NK-92 treated with Interleukin-12 subunit alpha and Interleukin-12 subunit beta, amount 100 ng/mL, for 24 hours (cell line): ENCODE results near the gene NPC1L1.

Experiments used
- DNase-seq: peaks from one replicate; lab custom pipeline; 2025; lab: John Stamatoyannopoulos, UW

NPC1L1 gene

GRCh38 chr7:44537442-44537841 lies 3.7 kb downstream of the NPC1L1 start:
- DNase-seq = no peak

- no peak for DNase-seq
Measured at GRCh38 chr7:44536090-44536489, 5.0 kb downstream of the NPC1L1 start.

GRCh38 chr7:44535348-44536064 lies 5.6 kb downstream of the NPC1L1 start:
- DNase-seq = no peak

- DNase-seq = no peak
Measured at GRCh38 chr7:44534501-44534900, 6.6 kb downstream of the NPC1L1 start.

DNA sequence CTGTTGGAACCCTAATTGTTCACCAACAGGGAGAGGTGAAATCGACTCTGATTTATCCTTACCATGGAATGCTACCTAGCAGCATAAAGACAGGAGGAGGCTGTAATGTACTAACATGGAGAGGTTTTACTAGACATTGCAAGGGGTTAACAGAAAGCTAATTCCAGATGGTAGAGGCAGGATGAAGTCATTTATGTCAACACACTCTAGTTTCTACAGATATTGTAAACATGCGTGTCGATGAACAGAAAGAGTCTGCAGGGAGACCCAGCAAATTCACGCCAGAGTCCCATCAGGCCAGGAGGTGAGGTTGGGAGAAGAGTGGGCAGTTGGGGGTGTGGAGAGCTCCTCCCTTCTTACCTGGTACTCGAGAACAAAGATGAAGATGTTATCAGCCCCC lies 7.0 kb downstream of the NPC1L1 start:
- no peak for DNase-seq

GRCh38 chr7:44533301-44534055 lies 7.7 kb downstream of the NPC1L1 start:
- DNase-seq = no peak

GRCh38 chr7:44531421-44532380 lies 9.4 kb downstream of the NPC1L1 start:
- DNase-seq = no peak

DNA sequence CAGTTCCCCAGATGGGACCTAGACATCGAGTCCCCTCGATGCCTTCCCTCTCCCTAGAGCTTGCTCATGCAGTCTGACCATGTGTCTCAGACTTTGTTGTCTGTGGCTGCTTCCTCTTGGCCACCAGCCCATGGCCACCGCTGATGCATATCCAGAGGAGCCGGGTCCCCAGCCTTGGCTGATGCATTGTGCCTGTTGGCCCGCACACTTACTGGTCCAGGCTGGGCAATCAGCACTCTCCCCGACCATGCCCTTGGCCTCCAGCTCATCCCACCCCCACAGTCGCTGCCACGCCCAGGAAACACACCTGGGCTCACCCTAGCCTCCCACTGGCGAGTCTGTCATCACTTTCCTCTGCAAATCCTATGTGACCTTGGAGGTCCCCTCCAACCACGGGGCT lies 10.1 kb downstream of the NPC1L1 start:
- DNase-seq = no peak

GRCh38 chr7:44524811-44525388 lies 16.2 kb downstream of the NPC1L1 start:
- DNase-seq = no peak

- no peak for DNase-seq
Measured at GRCh38 chr7:44522315-44522714, 18.8 kb downstream of the NPC1L1 start.

DNA sequence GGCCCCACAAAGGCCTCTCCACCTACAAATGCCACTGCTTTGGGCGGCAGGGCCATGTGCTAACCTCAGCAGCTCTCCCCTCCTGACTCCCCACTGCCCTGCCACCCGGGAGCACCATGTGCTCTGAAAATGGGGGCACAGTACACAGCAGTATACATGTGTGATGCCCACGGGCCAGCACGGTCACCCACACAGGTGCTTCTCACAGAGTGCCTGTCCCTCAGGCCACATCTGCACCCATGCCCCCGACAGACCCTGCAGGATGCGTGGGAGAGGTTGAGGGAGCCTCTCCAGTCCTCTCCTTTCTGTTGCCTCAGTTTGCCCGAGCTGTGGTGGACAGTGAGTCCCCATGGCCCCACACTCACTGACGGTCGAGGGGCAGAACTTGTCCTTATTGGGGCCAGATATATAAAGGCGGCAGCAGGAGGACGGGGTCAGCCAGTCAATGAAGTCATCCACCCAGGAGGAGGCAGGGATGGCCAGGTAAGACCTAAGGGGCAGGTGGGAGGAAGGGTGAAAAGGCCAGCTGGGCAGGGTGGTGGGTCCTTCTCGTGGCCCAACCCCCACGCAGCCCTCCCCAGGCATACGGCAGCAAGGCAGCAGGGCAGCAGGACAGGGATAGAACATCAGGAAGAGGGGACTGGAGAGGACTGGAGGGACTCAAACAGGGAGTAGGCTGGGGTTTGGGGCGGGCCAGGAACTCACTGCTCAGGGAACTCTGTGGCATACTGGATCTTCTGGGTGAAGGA lies 19.6 kb downstream of the NPC1L1 start:
- DNase-seq = no peak

- DNase-seq = no peak
Measured at GRCh38 chr7:44520574-44520973, 20.6 kb downstream of the NPC1L1 start.

GRCh38 chr7:44519546-44519945 lies 21.6 kb downstream of the NPC1L1 start:
- no peak for DNase-seq

GRCh38 chr7:44518761-44519160 lies 22.4 kb downstream of the NPC1L1 start:
- DNase-seq = no peak

DNA sequence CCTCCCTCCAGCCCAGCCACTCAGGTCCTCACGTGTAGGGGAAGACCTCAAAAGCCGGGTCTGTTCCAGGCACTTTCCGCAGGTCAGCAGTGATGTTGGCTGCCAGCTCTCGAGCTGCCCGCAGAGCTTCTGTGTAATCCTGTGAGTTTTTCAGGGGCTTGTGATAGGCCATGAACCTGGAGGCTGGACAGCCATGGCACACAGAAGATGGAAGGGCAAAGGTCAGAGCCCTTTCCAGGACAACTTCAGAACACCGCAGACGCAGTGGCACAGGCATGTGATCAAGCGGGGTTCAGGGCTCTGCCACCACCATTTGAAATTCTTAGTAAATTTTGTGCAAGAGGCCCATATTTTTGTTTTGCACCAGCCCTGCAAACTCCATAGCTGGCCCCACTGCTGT lies 24.0 kb downstream of the NPC1L1 start:
- no peak for DNase-seq

GRCh38 chr7:44515590-44516268 lies 25.4 kb downstream of the NPC1L1 start:
- DNase-seq = no peak

GRCh38 chr7:44512736-44513135 lies 28.4 kb downstream of the NPC1L1 start:
- no peak for DNase-seq

DNA sequence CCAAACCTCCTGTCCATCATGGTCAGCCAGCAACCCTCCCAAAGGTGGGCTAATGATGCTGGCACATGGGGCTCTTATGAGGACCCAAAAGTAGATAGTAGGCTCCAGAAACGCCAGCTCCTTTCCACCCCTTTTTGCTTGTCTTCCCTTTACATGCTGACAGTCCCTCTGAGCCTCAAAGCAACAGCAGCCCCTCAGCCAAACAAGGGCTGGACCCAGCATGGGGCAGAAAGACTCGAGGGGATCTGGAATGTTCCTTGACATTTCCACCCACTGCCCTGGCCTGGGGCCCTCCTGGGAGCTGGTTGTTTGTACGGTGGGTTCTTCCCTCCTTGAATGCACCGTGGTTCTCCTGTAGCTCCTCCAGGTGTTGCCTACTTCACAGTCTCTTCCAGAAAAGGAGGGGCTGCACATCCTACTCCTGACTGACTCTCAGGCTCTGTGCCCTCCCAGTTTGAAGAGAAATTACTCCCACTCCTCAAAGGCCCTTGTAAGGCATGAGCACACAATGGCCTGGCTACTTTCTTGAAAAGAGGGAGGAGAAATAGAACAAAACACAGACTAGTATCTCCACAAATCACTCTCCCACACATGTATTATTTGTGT lies 29.2 kb downstream of the NPC1L1 start:
- DNase-seq = no peak

DNA sequence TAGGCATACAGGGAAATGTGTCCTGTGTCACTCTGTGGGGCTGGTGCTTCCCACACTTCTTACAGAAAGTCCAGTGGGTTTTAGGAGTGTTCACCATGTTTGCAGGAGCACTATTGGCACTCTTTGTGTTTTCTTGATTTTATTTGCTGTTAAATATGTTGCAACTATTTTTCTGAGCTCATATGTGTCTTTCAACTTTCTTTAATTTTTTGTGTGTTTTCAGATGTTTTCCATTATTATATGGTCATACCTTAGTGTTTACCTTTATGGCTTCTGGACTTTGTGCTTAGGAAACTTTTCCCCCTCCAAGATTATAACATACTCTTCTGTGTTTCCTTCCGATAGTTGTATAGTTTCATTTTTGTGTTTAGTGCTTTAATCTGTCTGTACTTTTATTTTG lies 29.9 kb downstream of the NPC1L1 start:
- DNase-seq = no peak

DNA sequence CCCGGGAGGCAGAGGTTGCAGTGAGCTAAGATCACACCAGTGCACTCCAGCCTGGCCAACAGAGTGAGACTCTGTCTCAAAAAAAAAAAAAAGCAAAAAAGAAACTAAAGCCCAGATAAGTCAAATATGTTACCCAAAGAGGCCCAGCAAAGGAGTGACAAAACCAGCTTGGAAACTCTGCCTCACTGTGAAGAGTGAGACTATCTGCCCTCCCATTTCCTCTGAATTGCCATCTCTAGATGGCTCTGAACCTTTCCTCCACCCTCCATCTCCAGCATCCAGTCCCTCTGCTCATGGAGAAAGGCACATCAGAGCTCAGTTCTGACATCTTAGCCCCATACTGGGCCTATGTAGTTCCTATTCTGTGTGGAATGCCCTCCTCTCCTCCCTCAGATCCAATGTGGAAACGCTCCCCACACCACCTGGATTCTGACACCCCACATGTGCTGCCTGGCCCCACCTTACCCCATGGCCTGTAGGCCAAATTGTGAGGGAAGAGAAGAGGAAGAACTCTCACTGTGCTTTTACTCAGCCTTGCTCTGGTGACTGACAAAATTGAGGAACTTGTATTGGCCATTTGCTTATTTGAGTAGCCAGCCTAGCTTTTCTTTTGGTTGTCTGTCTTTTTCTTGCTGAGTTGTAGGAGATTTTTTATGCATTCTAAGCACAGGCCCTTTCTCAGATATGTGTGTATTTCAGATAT lies 32.7 kb downstream of the NPC1L1 start:
- DNase-seq = no peak
